GM19397 (cell line): Measurements from ENCODE around the gene FAM171A2.

Experiments
- ATAC-seq: cut with Tn5 transposase; IDR thresholded peaks from one replicate; pipeline ENCODE4 v1.9.1; 2021; ENCODE audit warnings: mild to moderate bottlenecking, moderate library complexity; ENCODE audit not compliant: unreplicated experiment

The FAM171A2 gene

GRCh38 chr17:44324571-44325275 lies 38.9 kb downstream of the FAM171A2 start, which contains the start of gene SLC25A39:
TSS of gene SLC25A39 (minus strand) at chr17:44324823. CDS start at chr17:44323562, 1,261 bp downstream.
- ATAC-seq: peak; percentile 80

- peak; percentile 0 for ATAC-seq
Measured at GRCh38 chr17:44324092-44324570, 39.5 kb downstream of the FAM171A2 start.

GRCh38 chr17:44323359-44324091 lies 40.1 kb downstream of the FAM171A2 start:
- no peak for ATAC-seq

- no peak for ATAC-seq
Measured at GRCh38 chr17:44322236-44322895, 41.3 kb downstream of the FAM171A2 start.

- ATAC-seq: no peak
Measured at GRCh38 chr17:44321246-44322120, 42.2 kb downstream of the FAM171A2 start.

GRCh38 chr17:44320066-44320465 lies 43.6 kb downstream of the FAM171A2 start:
- ATAC-seq: no peak

GRCh38 chr17:44318077-44318892 lies 45.4 kb downstream of the FAM171A2 start:
- no peak for ATAC-seq

GRCh38 chr17:44317545-44317944 lies 46.1 kb downstream of the FAM171A2 start:
- no peak for ATAC-seq

- ATAC-seq: no peak
Measured at GRCh38 chr17:44315760-44316731, 47.6 kb downstream of the FAM171A2 start.

GRCh38 chr17:44314869-44315661 lies 48.6 kb downstream of the FAM171A2 start:
- ATAC-seq: no peak

GRCh38 chr17:44314524-44314868 lies 49.2 kb downstream of the FAM171A2 start:
- ATAC-seq: no peak

GRCh38 chr17:44314031-44314430 lies 49.6 kb downstream of the FAM171A2 start:
- ATAC-seq: no peak

GRCh38 chr17:44312396-44313104 lies 51.1 kb downstream of the FAM171A2 start:
- no peak for ATAC-seq

GRCh38 chr17:44311562-44312181 lies 52.0 kb downstream of the FAM171A2 start:
- no peak for ATAC-seq

GRCh38 chr17:44310609-44311376 lies 52.9 kb downstream of the FAM171A2 start:
- ATAC-seq: no peak

GRCh38 chr17:44310188-44310587 lies 53.5 kb downstream of the FAM171A2 start:
- no peak for ATAC-seq
